Naive thymus-derived CD8-positive, alpha-beta T cell (primary cell): ENCODE results near the gene ABHD6. TPM values are rescaled to one million over a fixed set of nuclear protein-coding genes. Genes with fewer than 3 reads are reported as not detected.
"Not testable (repeated sequence)": the region's sequence is repeated elsewhere in the genome, so short reads cannot be mapped to it uniquely, and the experiment has no call there.

Experiments used
- ATAC-seq, 2 donors: fragments of 150-1000 bp; cut with Tn5 transposase in 1 of 2; sonication (Bioruptor Pico), chemical (Tn5 transposase) in 1 of 2; 1 replicate in 1 of 2; 2 replicates in 1 of 2; pipeline ENCODE4 v1.10.0; 2021; ENCODE audit warnings: mild to moderate bottlenecking in 2 of 2, moderate library complexity in 2 of 2
- POLR2A ChIA-PET: fragments of 350-600 bp; sonication (Branson Sonifier 250); formaldehyde crosslinking; loops from one replicate; lab custom pipeline; 2021; ENCODE audit warnings: antibody characterized with exemption; lab: Charles Lee
- DNase-seq, 10 donors: peaks; one replicate each; pipeline versions ENCODE4 v3.0.0 to v3.0.0-alpha.2; 2020 to 2022
- H3K27ac Mint-ChIP-seq, 10 donors: one replicate each; pipeline ENCODE4 v1.8.0; 2020 to 2022; ENCODE audit warnings: mild to moderate bottlenecking in 10 of 10, mixed read lengths in 10 of 10, moderate library complexity in 4 of 10, inconsistent platforms in 1 of 10
- H3K27me3 Mint-ChIP-seq, 5 donors: one replicate each; pipeline ENCODE4 v1.8.0; 2021 to 2022; ENCODE audit warnings: mixed read lengths in 5 of 5
- H3K36me3 Mint-ChIP-seq, 3 donors: one replicate each; pipeline ENCODE4 v1.8.0; 2020 to 2022; ENCODE audit warnings: mixed read lengths in 3 of 3, mild to moderate bottlenecking in 2 of 3, inconsistent platforms in 1 of 3
- H3K4me1 Mint-ChIP-seq, 4 donors: one replicate each; pipeline ENCODE4 v1.8.0; 2021 to 2022; ENCODE audit warnings: mixed read lengths in 4 of 4
- H3K4me3 Mint-ChIP-seq, 10 donors: one replicate each; pipeline ENCODE4 v1.8.0; 2020 to 2022; ENCODE audit warnings: mild to moderate bottlenecking in 10 of 10, mixed read lengths in 10 of 10, moderate library complexity in 6 of 10, inconsistent platforms in 1 of 10
- H3K9me3 Mint-ChIP-seq, 9 donors: one replicate each; pipeline ENCODE4 v1.8.0; 2020 to 2022; ENCODE audit warnings: mixed read lengths in 9 of 9, mild to moderate bottlenecking in 3 of 9, inconsistent platforms in 1 of 9, moderate library complexity in 1 of 9
- polyA plus RNA-seq, 3 donors: library from polyadenylated mRNA; unstranded; fragments of 300-500 nt; fragmentation: Illumina TruSeq; gene quantifications; one replicate each; pipeline ENCODE4 v1.2.3, GENCODE V29; 2021
- total RNA-seq, 8 experiments: library from RNA in 2 of 8; stranded (reverse) in 2 of 8; gene quantifications; one replicate each; pipeline ENCODE4 v1.2.3 and lab custom pipeline; 2021 to 2026

Gene ABHD6
- total and polyA plus RNA-seq, 5 experiments from 2014 or later, result 4.4 to 6.1 (median 6.0) TPM

DNA sequence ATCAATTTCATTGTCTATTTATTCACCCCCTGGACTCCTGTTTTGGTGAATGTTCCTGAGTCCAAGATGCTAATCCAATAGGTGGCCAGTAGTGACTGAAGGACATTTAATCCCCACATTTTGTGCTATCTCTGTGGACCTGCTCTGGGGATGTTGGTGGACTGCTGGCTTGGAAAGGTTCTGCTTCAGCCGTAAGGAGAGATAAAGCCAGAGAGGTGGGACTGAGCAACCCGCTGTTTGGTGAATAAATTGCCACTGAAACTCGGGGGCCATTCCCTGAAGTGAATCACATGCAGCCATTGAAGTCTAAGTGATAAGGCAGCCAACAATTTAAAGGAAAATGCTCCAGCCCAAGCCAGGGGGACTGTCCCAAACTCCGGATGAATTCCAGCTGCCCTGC lies 1.6 kb upstream of the ABHD6 start:
- peak overlapping the region; percentile 26 to 95 (median 85) for H3K4me3 Mint-ChIP-seq
- peak overlapping the region in 2 of 10 donors; percentile 11 to 87 for H3K27ac Mint-ChIP-seq
- DNase-seq (no peak), ATAC-seq (no peak)
- H3K9me3 Mint-ChIP-seq, result no peaks in the 10 kb centered on the region
- no peaks in the 10 kb centered on the region for H3K36me3 Mint-ChIP-seq
- POLR2A ChIA-PET, result no interaction called here
- H3K4me1 Mint-ChIP-seq, result peaks cover 2 to 33% (median 19%) of the 10 kb centered on the region in 4 donors
- peaks cover 7 to 12% (median 10%) of the 10 kb centered on the region in 5 donors for H3K27me3 Mint-ChIP-seq

DNA sequence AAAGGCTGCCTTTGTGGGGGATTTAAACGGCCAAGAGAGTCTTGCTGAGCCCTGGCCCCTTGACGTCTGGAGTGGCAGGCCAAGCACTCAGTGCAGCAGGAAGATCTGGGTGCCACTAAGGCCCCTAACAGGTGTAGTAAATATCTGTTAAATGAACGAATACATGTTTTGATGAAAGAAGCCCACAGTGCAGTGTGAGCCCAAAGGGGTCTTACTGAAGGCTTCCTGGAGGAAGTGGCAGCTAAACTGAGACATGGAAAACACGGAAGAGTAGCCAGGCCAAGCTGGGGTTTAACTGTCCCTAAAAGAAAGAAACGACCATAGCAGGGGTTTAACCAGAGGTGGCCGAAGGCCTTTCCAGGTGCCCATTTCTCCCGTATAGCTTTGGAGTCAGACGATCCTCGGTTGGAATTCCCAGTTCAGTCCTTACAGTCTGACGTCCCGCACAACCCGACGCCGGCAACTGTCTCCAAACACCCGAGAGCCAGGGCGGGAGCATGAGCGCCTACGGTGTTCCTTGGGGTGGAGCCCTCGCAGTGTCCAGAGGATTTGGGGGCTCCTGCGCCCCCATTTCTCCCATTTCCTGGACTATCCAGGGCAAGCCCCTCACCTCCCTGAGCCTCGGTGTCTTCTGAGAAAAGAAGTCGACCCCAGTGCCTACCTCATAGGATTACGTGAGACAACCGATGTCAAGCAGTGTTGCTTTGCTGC lies 910 bp upstream of the ABHD6 start:
- Mint-ChIP-seq H3K4me1 (peaks cover 7 to 30% (median 22%) of the 10 kb centered on the region in 4 donors), H3K4me3 (peak overlapping the region; percentile 84 to 95 (median 90)), H3K36me3 (no peaks in the 10 kb centered on the region), H3K27ac (peak overlapping the region in 9 of 10 donors; percentile 51 to 95 (median 87)), H3K27me3 (peaks cover 5 to 11% (median 6%) of the 10 kb centered on the region in 5 donors), H3K9me3 (no peaks in the 10 kb centered on the region)
- POLR2A ChIA-PET, result interaction anchor here (0.5 kb wide), 1 partner anchor 1680 kb away, joined by 3 read pairs; the partner anchor contains the start of gene CCDC66
- no peak for ATAC-seq
- DNase-seq, result no peak

DNA sequence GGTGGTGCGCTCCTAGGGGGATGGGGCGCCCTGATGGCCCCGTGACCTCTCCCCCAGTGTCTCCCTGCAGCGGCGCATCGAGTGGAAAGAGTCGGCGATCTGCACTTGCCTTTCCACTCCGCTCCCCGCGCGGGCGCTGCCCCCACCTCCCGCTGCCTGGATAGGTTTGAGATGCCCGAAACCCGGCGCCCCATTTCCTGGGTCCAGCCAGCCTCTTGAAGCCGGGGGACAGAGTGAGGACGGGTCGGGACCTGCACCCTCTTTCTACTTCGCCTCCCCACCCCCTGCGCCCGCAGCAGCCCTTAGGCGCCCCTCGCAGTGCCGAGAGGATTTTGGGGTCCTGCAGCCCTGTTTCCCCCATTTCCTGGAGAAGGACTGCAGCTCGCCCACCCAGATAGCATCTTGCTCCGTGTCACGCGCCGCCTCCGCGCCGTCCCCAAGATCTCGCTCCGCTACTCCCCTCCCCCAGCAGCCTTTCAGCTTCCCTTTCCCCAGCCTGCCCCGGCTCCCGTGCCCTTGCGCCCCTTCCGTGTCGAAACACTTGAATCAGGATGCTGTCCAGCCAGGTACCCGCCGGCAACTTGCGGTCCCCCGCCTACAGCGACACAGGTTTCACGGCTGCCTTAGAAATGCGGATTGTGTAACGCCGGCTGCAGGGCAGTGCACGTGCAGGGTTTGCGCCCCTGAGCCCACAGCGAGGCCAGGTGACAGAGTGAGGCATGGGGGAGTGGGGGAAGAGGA lies 519 bp downstream of the ABHD6 start:
- peak; percentile 6 to 78 (median 34) for DNase-seq
- H3K4me1 Mint-ChIP-seq, result peaks cover 10 to 28% (median 24%) of the 10 kb centered on the region in 4 donors
- no peaks in the 10 kb centered on the region for H3K9me3 Mint-ChIP-seq
- no peaks in the 10 kb centered on the region for H3K36me3 Mint-ChIP-seq
- H3K27ac Mint-ChIP-seq, result peak overlapping the region in 9 of 10 donors; percentile 8 to 91 (median 65)
- H3K4me3 Mint-ChIP-seq, result peak overlapping the region; percentile 89 to 96 (median 93)
- peak; percentile 57 to 60 for ATAC-seq
- peaks cover 0 to 4% (median 0%) of the 10 kb centered on the region in 5 donors for H3K27me3 Mint-ChIP-seq
- POLR2A ChIA-PET, result interaction anchor here (0.6 to 1.0 kb wide), 2 partner anchors 68 to 71 kb away, joined by 3 to 5 read pairs; partner anchors contain the start of genes HTD2 and RPP14

DNA sequence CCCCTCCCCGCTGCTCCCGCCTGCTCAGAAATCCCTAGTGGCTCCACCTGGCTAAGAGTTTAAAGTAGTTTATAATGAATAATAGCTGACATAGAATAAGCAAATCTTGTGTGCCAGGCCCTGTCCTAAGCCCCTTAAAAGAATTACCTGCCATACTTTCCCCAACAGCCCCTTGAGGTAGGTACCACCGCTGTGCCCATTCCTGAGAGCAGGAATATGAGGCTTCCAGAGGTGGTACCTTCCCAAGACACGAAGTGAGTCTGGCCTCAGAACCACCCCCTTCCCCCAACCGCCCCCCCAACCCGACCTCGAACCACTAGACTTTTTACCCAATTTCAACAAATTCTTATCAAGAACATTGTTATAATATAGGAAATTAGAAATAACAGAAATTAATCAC lies 1.2 kb downstream of the ABHD6 start:
- Mint-ChIP-seq H3K4me3 (peak overlapping the region; percentile 89 to 96 (median 93)), H3K27ac (peak overlapping the region in 3 of 10 donors; percentile 8 to 89 (median 56)), H3K27me3 (peaks cover 0 to 4% (median 0%) of the 10 kb centered on the region in 5 donors), H3K36me3 (no peaks in the 10 kb centered on the region), H3K9me3 (no peaks in the 10 kb centered on the region), H3K4me1 (peaks cover 13 to 28% (median 24%) of the 10 kb centered on the region in 4 donors)
- DNase-seq, result no peak
- no peak for ATAC-seq
- POLR2A ChIA-PET, result interaction anchor here (0.6 to 0.7 kb wide), 2 partner anchors 70 to 392 kb away, joined by 3 to 5 read pairs; no protein-coding TSS in a partner anchor

DNA sequence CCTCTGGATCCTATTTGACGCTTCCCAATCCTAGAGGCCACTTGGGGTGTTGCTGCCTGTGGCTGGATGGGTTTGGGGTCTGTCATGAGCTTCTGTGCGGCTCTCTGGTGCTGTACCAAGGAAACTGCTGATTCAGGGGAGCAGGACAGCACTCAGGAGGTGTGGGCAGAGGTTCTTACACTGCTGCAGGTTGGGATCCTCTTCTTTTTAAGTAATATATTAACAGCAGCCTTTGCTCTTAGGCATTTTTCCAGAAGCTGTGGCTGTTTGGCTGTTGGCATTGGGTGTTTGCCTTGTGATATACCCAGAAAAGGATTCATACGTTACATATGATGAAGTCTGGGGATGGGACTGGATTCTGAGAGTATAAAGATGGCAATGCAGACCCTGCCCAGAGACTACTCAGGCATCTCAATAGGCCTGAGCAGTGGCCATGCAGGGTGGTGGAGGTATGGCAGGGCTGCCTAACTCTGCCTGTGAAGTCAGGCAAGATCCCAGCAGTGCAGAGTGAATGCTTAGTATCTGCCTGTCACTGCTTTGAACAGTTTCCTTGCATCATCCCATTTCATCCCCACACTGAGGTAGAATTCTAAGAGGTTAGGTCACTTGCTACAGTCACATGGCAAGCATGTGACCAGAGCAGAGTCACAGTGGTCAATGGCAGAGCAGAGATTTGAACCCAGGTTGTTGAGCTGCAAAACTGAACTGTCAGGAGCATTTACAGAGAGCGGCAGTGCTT lies 3.9 kb downstream of the ABHD6 start:
- ATAC-seq (no peak), DNase-seq (no peak)
- Mint-ChIP-seq H3K27me3 (no peaks in the 10 kb centered on the region), H3K4me1 (peaks cover 13 to 25% (median 19%) of the 10 kb centered on the region in 4 donors), H3K36me3 (no peaks in the 10 kb centered on the region), H3K9me3 (no peaks in the 10 kb centered on the region), H3K27ac (peak overlapping the region in 1 of 10 donors; percentile 35), H3K4me3 (peak overlapping the region in 1 of 10 donors; percentile 20)
- POLR2A ChIA-PET, result no interaction called here

DNA sequence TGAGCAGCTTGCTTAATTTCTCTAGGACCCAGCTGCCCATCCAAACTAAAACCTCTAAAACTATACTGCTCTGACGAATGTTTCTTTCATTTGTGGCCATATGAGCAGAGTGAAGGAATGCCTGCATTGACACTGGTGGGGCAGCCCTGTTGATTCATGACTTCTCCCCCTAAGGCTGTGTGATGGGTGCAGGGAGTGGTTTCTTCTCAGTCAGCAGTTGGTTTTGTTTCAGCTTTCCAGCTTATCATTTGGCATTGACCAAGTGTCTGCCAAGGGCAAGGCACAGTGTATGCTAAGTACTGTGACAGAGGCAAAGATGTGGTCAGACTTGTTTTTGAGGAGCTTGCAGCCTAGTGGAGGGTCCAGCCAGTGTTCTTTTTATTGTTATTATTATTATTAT lies 4.7 kb downstream of the ABHD6 start:
- no peak for DNase-seq
- no peak for ATAC-seq
- no peak overlapping the region for H3K27ac Mint-ChIP-seq
- no peaks in the 10 kb centered on the region for H3K9me3 Mint-ChIP-seq
- POLR2A ChIA-PET, result no interaction called here
- H3K36me3 Mint-ChIP-seq, result no peaks in the 10 kb centered on the region
- H3K4me1 Mint-ChIP-seq, result peaks cover 12 to 22% (median 15%) of the 10 kb centered on the region in 4 donors
- H3K27me3 Mint-ChIP-seq, result no peaks in the 10 kb centered on the region
- H3K4me3 Mint-ChIP-seq, result no peak overlapping the region

DNA sequence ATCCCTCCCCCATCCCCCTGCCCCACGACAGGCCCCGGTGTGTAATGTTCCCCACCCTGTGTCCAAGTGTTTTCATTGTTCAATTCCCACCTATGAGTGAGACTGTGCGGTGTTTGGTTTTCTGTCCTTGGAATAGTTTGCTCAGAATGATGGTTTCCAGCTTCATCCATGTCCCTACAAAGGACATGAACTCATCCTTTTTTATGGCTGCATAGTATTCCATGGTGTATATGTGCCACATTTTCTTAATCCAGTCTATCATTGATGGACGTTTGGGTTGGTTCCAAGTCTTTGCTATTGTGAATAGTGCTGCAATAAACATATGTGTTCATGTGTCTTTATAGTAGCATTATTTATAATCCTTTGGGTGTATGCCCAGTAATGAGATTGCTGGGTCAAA lies 5.3 kb downstream of the ABHD6 start:
- H3K4me3 Mint-ChIP-seq, POLR2A ChIA-PET, DNase-seq, ATAC-seq, H3K36me3 Mint-ChIP-seq, H3K27ac Mint-ChIP-seq, H3K27me3 Mint-ChIP-seq, H3K9me3 Mint-ChIP-seq: not testable (repeated sequence)
- H3K4me1 Mint-ChIP-seq, result peaks cover 12 to 22% (median 15%) of the 10 kb centered on the region in 4 donors

DNA sequence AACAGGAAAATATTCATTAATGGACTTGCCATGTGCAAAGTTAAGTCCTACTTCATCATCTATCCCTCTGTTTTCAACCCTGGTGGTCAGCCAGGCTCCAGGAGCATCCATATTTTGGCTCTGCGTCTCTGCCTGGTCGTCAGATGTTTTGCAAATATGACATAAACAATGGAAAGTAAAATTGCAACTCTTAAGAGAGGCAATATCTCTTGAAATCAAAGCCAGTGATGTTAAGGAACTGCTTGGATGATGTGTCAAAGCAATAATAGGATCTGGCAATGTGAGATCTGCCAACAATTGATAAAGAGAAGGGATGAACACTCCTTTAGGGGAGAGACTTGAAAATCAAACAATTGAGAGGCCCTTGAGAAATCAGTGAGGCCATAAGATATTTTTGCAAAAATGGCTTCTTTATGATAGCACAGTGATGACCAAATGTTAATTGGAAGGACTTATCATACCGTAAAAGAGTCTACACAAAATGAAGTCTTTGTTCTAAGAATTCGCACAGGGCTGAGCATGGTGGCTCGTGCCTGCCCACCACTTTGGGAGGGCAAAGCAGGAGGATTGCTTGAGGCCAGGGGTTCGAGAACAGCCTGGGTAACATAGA lies 6.5 kb downstream of the ABHD6 start:
- DNase-seq (no peak), ATAC-seq (no peak)
- POLR2A ChIA-PET, result no interaction called here
- no peak overlapping the region for H3K27ac Mint-ChIP-seq
- no peaks in the 10 kb centered on the region for H3K9me3 Mint-ChIP-seq
- H3K4me3 Mint-ChIP-seq, result no peak overlapping the region
- no peaks in the 10 kb centered on the region for H3K27me3 Mint-ChIP-seq
- H3K4me1 Mint-ChIP-seq, result peaks cover 8 to 14% (median 10%) of the 10 kb centered on the region in 4 donors
- no peaks in the 10 kb centered on the region for H3K36me3 Mint-ChIP-seq

DNA sequence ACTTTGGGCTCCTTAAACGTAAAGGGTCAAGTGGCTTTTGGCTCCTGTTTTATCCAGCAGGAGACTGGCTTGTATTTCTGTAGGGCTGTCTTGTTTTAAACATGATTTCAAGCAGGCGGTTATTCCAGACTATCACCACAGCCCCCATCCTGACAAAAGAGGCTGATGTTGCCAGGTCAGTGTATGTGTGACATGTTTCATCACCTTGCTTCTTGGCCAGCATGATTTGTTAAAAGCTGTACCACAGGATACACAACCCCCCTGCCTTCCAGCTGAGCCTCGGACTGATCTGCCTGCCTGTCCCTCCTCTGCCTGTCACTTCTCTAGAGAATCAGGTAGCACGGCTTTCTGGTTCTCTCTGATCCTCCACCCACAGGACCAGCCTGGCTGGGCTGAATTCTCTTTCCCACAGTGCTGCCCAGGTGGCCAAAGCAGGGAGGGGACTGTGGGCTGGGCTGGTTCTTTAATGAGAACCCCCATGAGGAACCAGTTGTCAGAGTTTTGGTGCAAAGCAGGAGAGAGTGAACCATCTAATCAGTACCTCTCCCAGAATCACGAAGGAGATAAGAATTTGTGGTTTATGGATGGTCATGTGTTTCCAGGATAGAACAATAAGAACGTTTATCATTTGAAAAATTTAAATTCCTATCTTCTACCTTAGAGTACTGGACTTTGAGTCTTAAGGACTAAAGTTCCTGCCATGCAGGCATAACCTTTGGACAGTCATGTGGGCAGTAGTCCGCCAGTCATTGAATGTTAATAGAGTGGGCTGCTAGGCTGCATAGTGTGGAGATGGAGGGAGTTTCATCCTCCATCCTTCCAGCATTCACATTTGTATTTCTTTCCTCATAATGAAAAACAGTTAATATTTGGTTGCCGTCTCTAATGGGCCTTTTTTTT lies 8.8 kb downstream of the ABHD6 start:
- POLR2A ChIA-PET, result interaction anchor here (0.7 kb wide), 1 partner anchor 195 kb away, joined by 3 read pairs; no protein-coding TSS in a partner anchor
- Mint-ChIP-seq H3K4me3 (no peak overlapping the region), H3K27ac (peak overlapping the region in 1 of 10 donors; percentile 51), H3K4me1 (peaks cover 6 to 10% (median 8%) of the 10 kb centered on the region in 4 donors), H3K27me3 (no peaks in the 10 kb centered on the region), H3K9me3 (no peaks in the 10 kb centered on the region), H3K36me3 (peaks cover 0 to 6% (median 0%) of the 10 kb centered on the region in 3 donors)
- DNase-seq (no peak), ATAC-seq (no peak)

DNA sequence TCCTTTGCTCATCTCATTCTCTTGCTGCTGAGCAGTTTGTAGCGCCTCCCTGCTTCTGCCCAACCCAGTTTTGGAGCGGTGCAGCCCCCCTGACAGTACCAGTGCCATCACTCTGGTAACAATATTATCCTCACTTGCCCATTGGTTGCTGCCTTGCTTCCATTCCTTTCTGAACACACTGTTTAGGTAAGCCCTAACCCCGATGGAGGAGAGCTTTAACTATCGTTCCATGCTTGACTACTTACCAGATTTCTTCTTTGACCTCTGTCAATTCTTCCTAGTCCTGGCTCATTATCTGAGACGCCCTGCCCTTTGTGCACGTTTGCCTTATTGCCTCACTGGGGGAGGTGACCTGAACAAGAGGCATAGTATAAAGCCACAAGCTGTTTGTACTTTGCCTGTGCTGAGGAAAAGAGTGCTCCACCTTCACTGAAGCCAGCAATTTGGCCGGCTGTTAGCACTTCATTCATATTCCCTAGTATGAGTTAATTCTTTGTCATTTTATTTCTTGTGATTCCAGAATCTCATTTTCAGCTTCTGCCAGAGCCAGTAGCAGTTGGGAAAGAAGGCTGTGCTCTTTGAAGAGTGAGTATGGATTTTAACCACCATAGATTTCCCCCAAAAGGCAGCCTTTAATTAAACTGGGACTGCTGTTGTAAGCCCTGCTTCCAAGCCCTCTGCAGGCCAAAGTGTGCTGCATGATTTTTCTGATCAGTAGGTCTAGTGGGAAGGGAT lies 11.9 kb downstream of the ABHD6 start:
- Mint-ChIP-seq H3K27me3 (no peaks in the 10 kb centered on the region), H3K36me3 (peaks cover 0 to 17% (median 0%) of the 10 kb centered on the region in 3 donors), H3K4me1 (peaks cover 0 to 14% (median 2%) of the 10 kb centered on the region in 4 donors), H3K27ac (peak overlapping the region in 1 of 10 donors; percentile 11), H3K4me3 (no peak overlapping the region), H3K9me3 (no peaks in the 10 kb centered on the region)
- POLR2A ChIA-PET, result no interaction called here
- DNase-seq (no peak), ATAC-seq (no peak)
